ENCODE measurements around the gene TMEM9B. TPM values are rescaled to one million over a fixed set of nuclear protein-coding genes. Genes with fewer than 3 reads are reported as not detected.
A peak's percentile ranks its signal among the peaks of the same experiment; 100 is the strongest.
"Not testable (repeated sequence)": the region's sequence is repeated elsewhere in the genome, so short reads cannot be mapped to it uniquely, and the experiment has no call there.

The TMEM9B gene
- total RNA-seq (10 to 100 TPM; 31.3 to 32.7 TPM), polyA plus RNA-seq (113 TPM)

DNA sequence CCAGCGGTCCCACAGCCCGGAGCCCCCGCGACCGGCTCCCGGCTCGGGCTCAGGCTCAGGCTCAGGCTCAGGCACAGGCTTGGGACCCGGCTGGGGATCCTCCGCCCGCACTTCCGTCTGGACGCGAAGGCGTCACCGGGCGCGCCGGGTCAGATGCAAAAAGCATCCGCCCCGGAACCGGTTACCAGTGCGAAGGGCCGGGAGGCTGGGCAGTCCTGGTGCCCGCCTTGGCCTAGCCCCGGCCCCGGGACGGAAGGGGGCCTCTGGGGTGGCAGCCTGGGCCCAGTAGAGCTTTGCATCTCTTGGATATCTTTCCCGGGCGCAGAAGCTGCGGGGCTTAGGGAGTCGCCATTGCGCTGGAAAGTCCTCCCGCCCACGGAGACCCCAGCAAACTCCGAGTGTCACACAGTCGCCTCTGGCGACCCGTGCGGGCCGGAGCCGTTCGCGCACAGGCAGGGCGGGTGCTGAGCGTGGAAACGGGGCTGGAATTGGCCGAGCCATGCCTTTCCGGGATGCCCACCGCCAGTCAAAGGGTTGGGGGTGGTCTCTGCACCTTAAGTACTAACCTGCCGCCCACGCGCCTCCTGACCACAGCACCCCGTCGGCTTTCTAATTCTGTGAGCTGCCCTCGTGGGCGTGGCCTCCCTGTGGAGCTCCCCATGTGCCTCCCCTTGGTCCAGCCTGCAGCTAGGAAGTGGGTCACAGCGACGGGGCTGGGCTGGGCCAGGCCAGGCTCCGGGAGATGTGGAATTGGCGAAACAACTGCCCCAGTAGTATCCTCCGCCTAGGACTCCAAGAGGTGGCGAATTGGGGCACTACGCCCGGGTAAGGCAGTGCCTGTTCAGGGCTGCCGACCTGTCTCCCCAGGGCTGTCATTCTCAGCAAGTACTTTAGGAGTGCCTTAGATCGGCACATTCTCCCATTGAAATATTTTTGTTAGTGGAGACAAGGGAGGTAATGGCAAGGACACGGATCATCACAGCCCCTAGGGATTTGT is at the start of gene TMEM9B:
Gene TMEM9B (minus strand): TSS at position 119 of the 997 bp plus-strand sequence. CDS start 129 bp downstream, outside the sequence.
- Mint-ChIP-seq H3K27me3 (no peaks in the 10 kb centered on the region), H3K27ac (peak within 1 kb of the TSS; percentile 91 to 99 (median 97)), H3K4me1 (peaks cover 32 to 44% (median 33%) of the 10 kb centered on the region in 3 donors), H3K4me3 (peak within 1 kb of the TSS; percentile 94 to 97 (median 97)), H3K9me3 (no peaks in the 10 kb centered on the region), H3K36me3 (peaks cover 0 to 30% (median 2%) of the 10 kb centered on the region in 3 donors)
- Histone ChIP-seq H3K36me3 (ENCODE audit: insufficient read depth, low read length) (no peaks in the 10 kb centered on the region), H3K4me1 (ENCODE audit: insufficient read depth, low read length) (peaks cover 24% of the 10 kb centered on the region), H3K27me3 (ENCODE audit: insufficient read depth, low read length, poor library complexity, severe bottlenecking) (no peaks in the 10 kb centered on the region), H3K9me3 (ENCODE audit: low read length) (no peaks in the 10 kb centered on the region), H3K4me3 (ENCODE audit: low read length) (peak within 1 kb of the TSS; percentile 87), H3K27ac (ENCODE audit: low read depth, low read length) (peak within 1 kb of the TSS; percentile 94)
- ChIA-PET CTCF (interaction anchor here (0.8 to 1.9 kb wide), 6 partner anchors 17 to 53 kb away, joined by 3 to 6 read pairs (median 4); partner anchors contain the start of gene AKIP1), POLR2A (interaction anchor here (0.9 to 2.6 kb wide), 6 partner anchors 39 to 496 kb away, joined by 3 to 13 read pairs (median 6); partner anchors contain the start of genes NRIP3, RPL27A, TRIM66 and ZNF143)
- DNase-seq: peak; percentile 66 to 84 (median 79)

DNA sequence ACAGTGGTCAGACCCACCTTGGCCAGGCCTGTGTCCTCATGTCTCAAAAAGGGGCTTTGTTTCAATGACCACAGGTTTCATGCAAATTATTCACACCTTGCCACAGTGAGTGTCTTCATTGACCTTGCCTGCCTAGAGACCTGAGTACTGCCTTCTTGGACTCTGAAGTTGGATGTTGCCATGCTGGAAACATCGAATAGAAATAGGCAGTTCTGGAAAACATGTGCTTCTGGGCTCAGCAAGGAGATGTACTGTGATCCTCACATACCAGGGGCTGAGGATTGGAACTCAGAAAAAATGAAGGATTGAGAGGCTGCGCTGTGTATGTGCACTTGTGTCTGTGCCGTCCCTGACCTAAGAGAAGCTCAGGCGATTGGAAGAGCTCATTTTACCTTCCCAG is 49.1 kb upstream of the TMEM9B start:
- no peak overlapping the region for H3K4me3 ChIP-seq (ENCODE audit: low read length)
- no peaks in the 10 kb centered on the region for H3K36me3 Mint-ChIP-seq
- no peaks in the 10 kb centered on the region for H3K9me3 ChIP-seq (ENCODE audit: low read length)
- CTCF ChIA-PET: interaction anchor here (1.0 to 5.8 kb wide), 3 partner anchors 54 to 493 kb away, joined by 6 to 51 read pairs (median 7); no protein-coding TSS in a partner anchor
- H3K27ac Mint-ChIP-seq: no peak overlapping the region
- H3K27me3 Mint-ChIP-seq: peaks cover 5 to 10% of the 10 kb centered on the region in 2 donors
- peaks cover 0 to 4% (median 0%) of the 10 kb centered on the region in 5 donors for H3K9me3 Mint-ChIP-seq
- H3K4me1 ChIP-seq (ENCODE audit: insufficient read depth, low read length): peaks cover 6% of the 10 kb centered on the region
- H3K36me3 ChIP-seq (ENCODE audit: insufficient read depth, low read length): no peaks in the 10 kb centered on the region
- no peaks in the 10 kb centered on the region for H3K27me3 ChIP-seq (ENCODE audit: insufficient read depth, low read length, poor library complexity, severe bottlenecking)
- H3K27ac ChIP-seq (ENCODE audit: low read depth, low read length): no peak overlapping the region
- POLR2A ChIA-PET: no interaction called here
- DNase-seq: no peak
- peaks cover 8 to 25% (median 11%) of the 10 kb centered on the region in 3 donors for H3K4me1 Mint-ChIP-seq
- no peak overlapping the region for H3K4me3 Mint-ChIP-seq

DNA sequence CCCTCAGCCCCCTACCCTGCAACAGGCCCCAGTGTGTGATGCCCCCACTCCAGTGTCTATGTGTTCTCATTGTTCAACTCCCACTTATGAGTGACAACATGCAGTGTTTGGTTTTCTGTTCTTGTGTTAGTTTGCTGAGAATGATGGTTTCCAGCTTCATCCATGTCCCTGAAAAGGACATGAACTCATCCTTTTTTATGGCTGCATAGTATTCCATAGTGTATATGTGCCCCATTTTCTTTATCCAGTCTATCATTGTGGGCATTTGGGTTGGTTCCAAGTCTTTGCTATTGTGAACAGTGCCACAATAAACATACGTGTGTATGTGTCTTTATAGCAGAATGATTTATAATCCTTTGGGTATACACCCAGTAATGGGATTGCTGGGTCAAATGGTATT is 45.3 kb upstream of the TMEM9B start:
- CTCF ChIA-PET, H3K27ac Mint-ChIP-seq: not testable (repeated sequence)

DNA sequence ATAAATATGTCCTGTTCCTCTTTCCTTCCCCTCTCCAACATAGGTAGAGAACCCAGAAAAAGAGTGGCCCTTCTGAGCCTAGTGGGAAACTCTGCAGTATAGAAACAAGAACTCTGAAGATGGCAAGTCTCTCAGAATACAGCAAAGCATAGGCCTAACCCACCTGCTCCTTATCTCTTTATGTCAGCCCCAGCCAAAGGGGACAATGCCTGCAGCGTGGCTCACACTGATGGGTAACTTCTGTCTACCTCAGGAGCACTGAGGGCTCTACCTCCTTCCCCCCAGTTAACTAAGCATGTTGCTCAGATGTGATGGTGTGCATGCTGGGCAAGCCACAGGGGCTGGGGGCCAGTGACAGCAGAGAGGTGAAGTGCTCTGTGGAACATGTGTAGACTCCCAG is 44.4 kb upstream of the TMEM9B start:
- no peak overlapping the region for H3K4me3 ChIP-seq (ENCODE audit: low read length)
- no peaks in the 10 kb centered on the region for H3K27me3 ChIP-seq (ENCODE audit: insufficient read depth, low read length, poor library complexity, severe bottlenecking)
- H3K9me3 ChIP-seq (ENCODE audit: low read length): no peaks in the 10 kb centered on the region
- H3K27ac ChIP-seq (ENCODE audit: low read depth, low read length): no peak overlapping the region
- peak overlapping the region in 1 of 8 donors; percentile 19 for H3K27ac Mint-ChIP-seq
- CTCF ChIA-PET: no interaction called here
- DNase-seq: no peak
- peaks cover 0 to 4% (median 0%) of the 10 kb centered on the region in 5 donors for H3K9me3 Mint-ChIP-seq
- POLR2A ChIA-PET: no interaction called here
- H3K36me3 ChIP-seq (ENCODE audit: insufficient read depth, low read length): no peaks in the 10 kb centered on the region
- peaks cover 0 to 10% of the 10 kb centered on the region in 2 donors for H3K27me3 Mint-ChIP-seq
- H3K4me1 ChIP-seq (ENCODE audit: insufficient read depth, low read length): no peaks in the 10 kb centered on the region
- no peak overlapping the region for H3K4me3 Mint-ChIP-seq
- peaks cover 0 to 2% (median 0%) of the 10 kb centered on the region in 3 donors for H3K36me3 Mint-ChIP-seq
- peaks cover 5 to 10% (median 7%) of the 10 kb centered on the region in 3 donors for H3K4me1 Mint-ChIP-seq

More for the DNA sequence above, 45.3 kb upstream of the TMEM9B start:
- H3K4me3 ChIP-seq (ENCODE audit: low read length); H3K27ac ChIP-seq (ENCODE audit: low read depth, low read length); POLR2A ChIA-PET; H3K27me3 Mint-ChIP-seq; H3K36me3 ChIP-seq (ENCODE audit: insufficient read depth, low read length); H3K36me3 Mint-ChIP-seq; H3K27me3 ChIP-seq (ENCODE audit: insufficient read depth, low read length, poor library complexity, severe bottlenecking); H3K4me1 ChIP-seq (ENCODE audit: insufficient read depth, low read length); H3K4me3 Mint-ChIP-seq; DNase-seq; H3K9me3 Mint-ChIP-seq; H3K4me1 Mint-ChIP-seq; H3K9me3 ChIP-seq (ENCODE audit: low read length): not testable (repeated sequence)

DNA sequence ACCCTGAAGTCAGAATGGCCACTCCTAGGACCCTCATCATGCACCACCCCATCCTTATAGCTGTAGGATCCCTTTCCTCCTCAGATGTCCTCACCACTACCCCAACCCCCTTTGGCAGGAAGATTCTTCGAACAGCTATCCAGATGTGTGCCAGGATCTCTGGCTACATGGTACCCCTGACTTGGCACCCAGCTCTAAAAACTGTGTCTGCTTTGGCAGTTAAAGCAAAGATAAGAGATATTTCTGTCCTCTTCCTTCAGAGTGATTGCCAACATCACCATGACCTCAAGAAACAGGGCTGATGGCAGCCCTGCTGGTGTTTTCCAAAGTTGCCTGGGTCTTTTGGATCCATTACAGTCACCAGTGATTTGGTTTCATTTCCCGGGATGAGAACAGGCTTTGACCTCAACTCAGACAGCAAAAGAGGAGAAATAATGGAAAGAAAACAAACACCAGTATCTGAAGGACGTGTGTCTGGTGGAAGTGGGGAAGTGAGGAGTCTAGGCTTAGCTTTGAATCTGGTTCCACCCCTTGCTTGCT is 43.8 kb upstream of the TMEM9B start:
- Histone ChIP-seq H3K27me3 (ENCODE audit: insufficient read depth, low read length, poor library complexity, severe bottlenecking) (no peaks in the 10 kb centered on the region), H3K36me3 (ENCODE audit: insufficient read depth, low read length) (no peaks in the 10 kb centered on the region), H3K27ac (ENCODE audit: low read depth, low read length) (no peak overlapping the region), H3K9me3 (ENCODE audit: low read length) (no peaks in the 10 kb centered on the region), H3K4me1 (ENCODE audit: insufficient read depth, low read length) (peaks cover 6% of the 10 kb centered on the region), H3K4me3 (ENCODE audit: low read length) (no peak overlapping the region)
- H3K4me3 Mint-ChIP-seq: no peak overlapping the region
- H3K36me3 Mint-ChIP-seq: peaks cover 0 to 2% (median 0%) of the 10 kb centered on the region in 3 donors
- POLR2A ChIA-PET: no interaction called here
- CTCF ChIA-PET: no interaction called here
- DNase-seq: no peak
- peaks cover 8 to 14% (median 11%) of the 10 kb centered on the region in 3 donors for H3K4me1 Mint-ChIP-seq
- H3K9me3 Mint-ChIP-seq: peaks cover 0 to 4% (median 0%) of the 10 kb centered on the region in 5 donors
- H3K27me3 Mint-ChIP-seq: peaks cover 2 to 10% of the 10 kb centered on the region in 2 donors
- peak overlapping the region in 2 of 8 donors; percentile 7 to 13 for H3K27ac Mint-ChIP-seq

DNA sequence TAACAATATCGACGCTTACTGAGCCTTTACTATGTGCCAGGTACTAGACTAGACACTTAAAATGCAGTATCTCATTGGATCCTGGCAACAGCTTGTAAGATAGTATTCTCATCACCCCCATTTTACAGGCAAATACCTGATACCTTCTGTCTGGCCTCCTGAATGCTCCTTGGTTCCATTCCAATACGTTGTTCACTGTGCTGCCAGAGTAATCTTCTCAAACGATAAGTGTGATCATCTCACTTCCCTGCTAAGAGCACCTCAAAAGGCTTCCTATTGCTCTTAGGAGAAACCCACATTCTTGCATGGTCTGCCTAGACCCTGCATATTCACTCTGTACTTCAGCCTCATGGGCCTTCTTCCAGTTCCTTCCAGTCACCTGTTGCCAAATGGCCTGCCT is 40.8 kb upstream of the TMEM9B start:
- peaks cover 12% of the 10 kb centered on the region for H3K4me1 ChIP-seq (ENCODE audit: insufficient read depth, low read length)
- Mint-ChIP-seq H3K36me3 (peaks cover 0 to 2% (median 0%) of the 10 kb centered on the region in 3 donors), H3K4me1 (peaks cover 14 to 20% (median 18%) of the 10 kb centered on the region in 3 donors), H3K27me3 (peaks cover 11 to 16% of the 10 kb centered on the region in 2 donors), H3K9me3 (peaks cover 0 to 2% (median 0%) of the 10 kb centered on the region in 5 donors), H3K4me3 (peak overlapping the region; percentile 63 to 81 (median 67)), H3K27ac (peak overlapping the region in 7 of 8 donors; percentile 0 to 70 (median 22))
- peaks cover 17% of the 10 kb centered on the region for H3K27me3 ChIP-seq (ENCODE audit: insufficient read depth, low read length, poor library complexity, severe bottlenecking)
- no peaks in the 10 kb centered on the region for H3K9me3 ChIP-seq (ENCODE audit: low read length)
- H3K4me3 ChIP-seq (ENCODE audit: low read length): no peak overlapping the region
- POLR2A ChIA-PET: interaction anchor here (0.5 kb wide), 1 partner anchor 242 kb away, joined by 4 read pairs; no protein-coding TSS in a partner anchor
- H3K27ac ChIP-seq (ENCODE audit: low read depth, low read length): no peak overlapping the region
- CTCF ChIA-PET: interaction anchor here (3.0 kb wide), 1 partner anchor 11 kb away, joined by 21 read pairs; no protein-coding TSS in a partner anchor
- H3K36me3 ChIP-seq (ENCODE audit: insufficient read depth, low read length): no peaks in the 10 kb centered on the region
- DNase-seq: no peak

DNA sequence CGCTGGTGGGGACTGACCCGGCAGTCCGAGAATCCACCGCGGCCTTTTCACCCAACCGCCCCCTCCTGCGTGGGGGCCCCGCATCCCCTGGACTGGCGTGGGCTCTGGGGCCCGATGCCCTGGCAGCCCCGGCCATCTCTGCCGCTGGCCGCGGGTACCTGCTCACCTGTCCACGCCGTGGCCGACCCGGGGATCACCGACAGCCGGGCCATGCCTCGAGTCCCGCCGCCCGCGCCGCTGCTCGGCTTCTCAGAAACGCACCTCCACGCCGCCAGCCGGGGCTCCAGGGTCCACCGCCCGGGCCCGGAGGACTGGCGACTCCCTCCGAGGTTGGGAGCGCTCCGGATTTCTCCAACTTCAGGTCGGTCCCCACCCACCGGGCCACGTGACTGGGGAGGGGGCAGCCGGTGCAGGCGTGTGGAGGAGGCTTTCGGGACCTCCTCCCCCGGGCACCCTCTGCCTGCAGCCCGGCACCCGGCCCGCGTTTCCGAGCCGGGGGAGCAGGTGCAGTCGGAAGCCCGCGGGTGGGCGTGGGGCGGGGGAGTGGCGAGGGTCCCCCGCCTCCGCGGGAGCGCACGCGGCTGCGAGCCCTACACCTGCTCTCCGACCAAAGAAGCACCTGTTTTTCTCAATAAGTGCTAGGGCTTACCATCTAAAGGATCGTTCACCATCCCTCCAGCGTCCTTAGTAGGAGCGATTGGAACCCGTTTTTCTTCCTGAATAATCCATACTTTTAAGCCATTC is 40.1 kb upstream of the TMEM9B start:
- no peaks in the 10 kb centered on the region for H3K9me3 Mint-ChIP-seq
- peak overlapping the region; percentile 63 to 81 (median 67) for H3K4me3 Mint-ChIP-seq
- no peaks in the 10 kb centered on the region for H3K36me3 ChIP-seq (ENCODE audit: insufficient read depth, low read length)
- peaks cover 17% of the 10 kb centered on the region for H3K27me3 ChIP-seq (ENCODE audit: insufficient read depth, low read length, poor library complexity, severe bottlenecking)
- POLR2A ChIA-PET: interaction anchor here (1.0 kb wide), 1 partner anchor 40 kb away, joined by 6 read pairs; the partner anchor contains the start of gene TMEM9B
- peak overlapping the region; percentile 19 for H3K4me3 ChIP-seq (ENCODE audit: low read length)
- H3K4me1 Mint-ChIP-seq: peaks cover 14 to 20% (median 18%) of the 10 kb centered on the region in 3 donors
- CTCF ChIA-PET: interaction anchor here (0.8 to 3.0 kb wide), 4 partner anchors 10 to 89 kb away, joined by 3 to 21 read pairs (median 4); no protein-coding TSS in a partner anchor
- no peaks in the 10 kb centered on the region for H3K9me3 ChIP-seq (ENCODE audit: low read length)
- peak overlapping the region in 5 of 8 donors; percentile 0 to 51 (median 22) for H3K27ac Mint-ChIP-seq
- no peak overlapping the region for H3K27ac ChIP-seq (ENCODE audit: low read depth, low read length)
- peaks cover 14 to 24% of the 10 kb centered on the region in 2 donors for H3K27me3 Mint-ChIP-seq
- peaks cover 0 to 2% (median 0%) of the 10 kb centered on the region in 3 donors for H3K36me3 Mint-ChIP-seq
- H3K4me1 ChIP-seq (ENCODE audit: insufficient read depth, low read length): peaks cover 12% of the 10 kb centered on the region
- DNase-seq: peak in 4 of 5 donors; percentile 4 to 50 (median 20)

All from CD8-positive, alpha-beta memory T cell (primary cell).